Measurements from ENCODE around the gene SH3GL3. TPM values are rescaled to one million over a fixed set of nuclear protein-coding genes. Genes with fewer than 3 reads are reported as not detected.

The SH3GL3 gene
- total RNA-seq, 2 experiments from 2014 or later = not detected

- Mint-ChIP-seq H3K9me3 (ENCODE audit: low read depth) (peaks cover 12% of the 10 kb centered on the region), H3K4me3 (no peak overlapping the region), H3K36me3 (ENCODE audit: low read depth) (no peaks in the 10 kb centered on the region), H3K4me1 (no peaks in the 10 kb centered on the region), H3K27me3 (peaks cover 5% of the 10 kb centered on the region), H3K27ac (no peak overlapping the region)
- ChIA-PET CTCF (interaction anchor here (0.6 kb wide), 1 partner anchor 23 kb away, joined by 3 read pairs; no protein-coding TSS in a partner anchor), POLR2A (no interaction called here)
- DNase-seq (no peak), ATAC-seq (no peak)
- intact Hi-C loops (cut with DNase I, micrococcal nuclease) = no loop called here
These were observed 150.9 kb downstream of the SH3GL3 start for GRCh38 chr15:83598031-83598430.

- POLR2A ChIA-PET = no interaction called here
- Mint-ChIP-seq H3K9me3 (ENCODE audit: low read depth) (peaks cover 12% of the 10 kb centered on the region), H3K4me3 (no peak overlapping the region), H3K36me3 (ENCODE audit: low read depth) (no peaks in the 10 kb centered on the region), H3K27me3 (peaks cover 9% of the 10 kb centered on the region), H3K27ac (no peak overlapping the region), H3K4me1 (no peaks in the 10 kb centered on the region)
- ATAC-seq (no peak), DNase-seq (no peak)
- CTCF ChIA-PET = interaction anchor here (0.6 kb wide), 1 partner anchor 15 kb away, joined by 3 read pairs; no protein-coding TSS in a partner anchor
- intact Hi-C loops (cut with DNase I, micrococcal nuclease) = no loop called here
These were observed 154.9 kb downstream of the SH3GL3 start for GRCh38 chr15:83602021-83602420.

- intact Hi-C loops (cut with DNase I, micrococcal nuclease) = no loop called here
- Mint-ChIP-seq H3K27ac (no peak overlapping the region), H3K27me3 (peaks cover 9% of the 10 kb centered on the region), H3K4me1 (no peaks in the 10 kb centered on the region), H3K36me3 (ENCODE audit: low read depth) (no peaks in the 10 kb centered on the region), H3K9me3 (ENCODE audit: low read depth) (peaks cover 11% of the 10 kb centered on the region), H3K4me3 (no peak overlapping the region)
- no peak for DNase-seq
- ChIA-PET CTCF (no interaction called here), POLR2A (interaction anchor here (0.6 kb wide), 1 partner anchor 250 kb away, joined by 3 read pairs; no protein-coding TSS in a partner anchor)
- ATAC-seq = no peak
These were observed 157.4 kb downstream of the SH3GL3 start for GRCh38 chr15:83604549-83604948.

GRCh38 chr15:83605111-83605945 is 158.2 kb downstream of the SH3GL3 start:
- Mint-ChIP-seq H3K4me1 (no peaks in the 10 kb centered on the region), H3K27ac (no peak overlapping the region), H3K27me3 (peaks cover 7% of the 10 kb centered on the region), H3K9me3 (ENCODE audit: low read depth) (peaks cover 4% of the 10 kb centered on the region), H3K36me3 (ENCODE audit: low read depth) (no peaks in the 10 kb centered on the region), H3K4me3 (no peak overlapping the region)
- ATAC-seq = no peak
- intact Hi-C loops (cut with DNase I, micrococcal nuclease) = no loop called here
- ChIA-PET CTCF (interaction anchor here (0.9 kb wide), 1 partner anchor 34 kb away, joined by 3 read pairs; no protein-coding TSS in a partner anchor), POLR2A (no interaction called here)
- DNase-seq = no peak

GRCh38 chr15:83610132-83610531 is 163.0 kb downstream of the SH3GL3 start:
- peaks cover 5% of the 10 kb centered on the region for H3K27me3 Mint-ChIP-seq
- no peak overlapping the region for H3K4me3 Mint-ChIP-seq
- no peak for DNase-seq
- ATAC-seq = no peak
- no peaks in the 10 kb centered on the region for H3K4me1 Mint-ChIP-seq
- no peak overlapping the region for H3K27ac Mint-ChIP-seq
- no peaks in the 10 kb centered on the region for H3K9me3 Mint-ChIP-seq (ENCODE audit: low read depth)
- H3K36me3 Mint-ChIP-seq (ENCODE audit: low read depth) = no peaks in the 10 kb centered on the region
- intact Hi-C loops (cut with DNase I, micrococcal nuclease) = no loop called here
- CTCF ChIA-PET = interaction anchor here (0.6 kb wide), 2 partner anchors 13 to 50 kb away, joined by 3 read pairs; no protein-coding TSS in a partner anchor
- POLR2A ChIA-PET = no interaction called here

- no peaks in the 10 kb centered on the region for H3K9me3 Mint-ChIP-seq (ENCODE audit: low read depth)
- H3K27me3 Mint-ChIP-seq = peaks cover 3% of the 10 kb centered on the region
- intact Hi-C loops (cut with DNase I, micrococcal nuclease) = no loop called here
- no peak overlapping the region for H3K4me3 Mint-ChIP-seq
- no peaks in the 10 kb centered on the region for H3K36me3 Mint-ChIP-seq (ENCODE audit: low read depth)
- ATAC-seq = no peak
- no peak overlapping the region for H3K27ac Mint-ChIP-seq
- no peak for DNase-seq
- CTCF ChIA-PET = no interaction called here
- POLR2A ChIA-PET = no interaction called here
- no peaks in the 10 kb centered on the region for H3K4me1 Mint-ChIP-seq
These were observed 164.0 kb downstream of the SH3GL3 start for GRCh38 chr15:83610901-83611685.

- Mint-ChIP-seq H3K36me3 (ENCODE audit: low read depth) (no peaks in the 10 kb centered on the region), H3K9me3 (ENCODE audit: low read depth) (no peaks in the 10 kb centered on the region), H3K4me1 (no peaks in the 10 kb centered on the region), H3K27ac (no peak overlapping the region), H3K4me3 (no peak overlapping the region), H3K27me3 (peaks cover 3% of the 10 kb centered on the region)
- ChIA-PET CTCF (no interaction called here), POLR2A (no interaction called here)
- DNase-seq = no peak
- intact Hi-C loops (cut with DNase I, micrococcal nuclease) = no loop called here
- no peak for ATAC-seq
These were observed 165.1 kb downstream of the SH3GL3 start for GRCh38 chr15:83612226-83612625.

- CTCF ChIA-PET = interaction anchor here (0.6 kb wide), 1 partner anchor 296 kb away, joined by 3 read pairs; no protein-coding TSS in a partner anchor
- ATAC-seq (no peak), DNase-seq (no peak)
- Mint-ChIP-seq H3K36me3 (ENCODE audit: low read depth) (no peaks in the 10 kb centered on the region), H3K4me3 (no peak overlapping the region), H3K4me1 (no peaks in the 10 kb centered on the region), H3K27ac (no peak overlapping the region), H3K27me3 (peaks cover 3% of the 10 kb centered on the region), H3K9me3 (ENCODE audit: low read depth) (no peaks in the 10 kb centered on the region)
- intact Hi-C loops (cut with DNase I, micrococcal nuclease) = no loop called here
- POLR2A ChIA-PET = no interaction called here
These were observed 165.9 kb downstream of the SH3GL3 start for GRCh38 chr15:83612898-83613635.

- ATAC-seq (no peak), DNase-seq (no peak)
- Mint-ChIP-seq H3K27me3 (peaks cover 3% of the 10 kb centered on the region), H3K9me3 (ENCODE audit: low read depth) (no peaks in the 10 kb centered on the region), H3K4me3 (no peak overlapping the region), H3K36me3 (ENCODE audit: low read depth) (no peaks in the 10 kb centered on the region), H3K27ac (no peak overlapping the region), H3K4me1 (no peaks in the 10 kb centered on the region)
- intact Hi-C loops (cut with DNase I, micrococcal nuclease) = no loop called here
- ChIA-PET CTCF (no interaction called here), POLR2A (no interaction called here)
These were observed 166.6 kb downstream of the SH3GL3 start for GRCh38 chr15:83613714-83614113.

- POLR2A ChIA-PET = interaction anchor here (0.5 kb wide), 1 partner anchor 206 kb away, joined by 3 read pairs; no protein-coding TSS in a partner anchor
- Mint-ChIP-seq H3K4me1 (no peaks in the 10 kb centered on the region), H3K27me3 (no peaks in the 10 kb centered on the region), H3K27ac (no peak overlapping the region), H3K4me3 (no peak overlapping the region), H3K9me3 (ENCODE audit: low read depth) (no peaks in the 10 kb centered on the region), H3K36me3 (ENCODE audit: low read depth) (no peaks in the 10 kb centered on the region)
- intact Hi-C loops (cut with DNase I, micrococcal nuclease) = no loop called here
- DNase-seq = no peak
- CTCF ChIA-PET = no interaction called here
- no peak for ATAC-seq
These were observed 169.7 kb downstream of the SH3GL3 start for GRCh38 chr15:83616840-83617239.

- peak; percentile 85 for ATAC-seq
These were observed 179.1 kb downstream of the SH3GL3 start for GRCh38 chr15:83626171-83626802.

More at GRCh38 chr15:83626171-83626802, 179.1 kb downstream of the SH3GL3 start:
- ChIA-PET CTCF (interaction anchor here (1.3 kb wide), 1 partner anchor 16 kb away, joined by 3 read pairs; no protein-coding TSS in a partner anchor), POLR2A (no interaction called here)
- intact Hi-C loops (cut with DNase I, micrococcal nuclease) = no loop called here
- DNase-seq = peak; percentile 34
- H3K9me3 Mint-ChIP-seq (ENCODE audit: low read depth) = peaks cover 3% of the 10 kb centered on the region
- peaks cover 3% of the 10 kb centered on the region for H3K36me3 Mint-ChIP-seq (ENCODE audit: low read depth)
- H3K27ac Mint-ChIP-seq = no peak overlapping the region
- H3K4me3 Mint-ChIP-seq = no peak overlapping the region
- peaks cover 5% of the 10 kb centered on the region for H3K4me1 Mint-ChIP-seq
- peaks cover 2% of the 10 kb centered on the region for H3K27me3 Mint-ChIP-seq

Measured in activated CD4-positive, alpha-beta T cell treated with anti-CD3 and anti-CD28 coated beads for 36 hours (primary cell).